Measurements from ENCODE around the gene INCA1. TPM values are rescaled to one million over a fixed set of nuclear protein-coding genes. Genes with fewer than 3 reads are reported as not detected.

Gene INCA1
- total and polyA plus RNA-seq, 2 of the 13 experiments (the other 11 are each of a cell fraction or from before 2014, with no cell fraction given) = 0.93 to 2.6 TPM

- H3K36me3 ChIP-seq (replicated peaks in 1 of 2; ENCODE audit: control insufficient read depth in 1 of 2, insufficient read depth in 2 of 2, low read length in 2 of 2) = peaks cover 18 to 37% of the 10 kb centered on the region in 2 experiments
- DNase-seq (ENCODE audit: low spot score) (no peak), ATAC-seq (no peak), FAIRE-seq (peak; percentile 39)
- no peaks in the 10 kb centered on the region for H3K9me3 ChIP-seq (ENCODE audit: low read length)
- H3K4me3 ChIP-seq (replicated peaks in 1 of 3; ENCODE audit: insufficient read depth in 1 of 3, low read depth in 2 of 3, low read length in 3 of 3) = peak overlapping the region; percentile 90 to 100 (median 100); a peak in 4 of 6 replicates
- BruUV-seq (replicated peaks) = no TSS peak
- H3K4me1 ChIP-seq (ENCODE audit: insufficient read depth, low read length) = peaks cover 44% of the 10 kb centered on the region
- peaks cover 33% of the 10 kb centered on the region for H4K20me1 ChIP-seq (ENCODE audit: insufficient read depth, low read length)
- no peaks in the 10 kb centered on the region; a peak in 1 of 5 replicates for H3K27me3 ChIP-seq (ENCODE audit: control insufficient read depth in 1 of 2, insufficient read depth in 2 of 2, low read length in 2 of 2)
- no peak overlapping the region for H2AFZ ChIP-seq (ENCODE audit: low read length)
- peak overlapping the region; percentile 74 for H3K9ac ChIP-seq (ENCODE audit: insufficient read depth, low read depth, low read length)
- POLR2A ChIA-PET = interaction anchor here (1.2 to 10.0 kb wide), 3 partner anchors 21 to 224 kb away, joined by 3 to 273 read pairs (median 6); partner anchors contain the start of gene SPAG7
- CTCF ChIA-PET (ENCODE audit: low intra/inter-chr PET ratio, low total read pairs) = no interaction called here
- in situ Hi-C loops (cut with HindIII; ENCODE audit: extremely low pct_ligation_motif_present, low pct_unique_long_range_greater_than_20kb) = no loop called here
- 52% methylated on average over 4 of the region's 4 CpGs for WGBS (ENCODE audit: low lambda C conversion rate)
- peak overlapping the region; percentile 96 for H3K4me2 ChIP-seq (ENCODE audit: low read depth, low read length)
- H3K27ac ChIP-seq (ENCODE audit: extremely low read length, insufficient read depth, low read length) = peak overlapping the region; percentile 54
- intact Hi-C loops (cut with micrococcal nuclease; ENCODE audit: unreplicated experiment) = no loop called here
- peaks cover 57% of the 10 kb centered on the region for H3K79me2 ChIP-seq (ENCODE audit: insufficient read depth, low read length)
- no peak for TF ChIP-seq JUNB (CRISPR knock-in tag; IDR thresholded peaks at IDR 0.05; ENCODE audit: borderline replicate concordance)
- TF ChIP-seq, protein P1, sequence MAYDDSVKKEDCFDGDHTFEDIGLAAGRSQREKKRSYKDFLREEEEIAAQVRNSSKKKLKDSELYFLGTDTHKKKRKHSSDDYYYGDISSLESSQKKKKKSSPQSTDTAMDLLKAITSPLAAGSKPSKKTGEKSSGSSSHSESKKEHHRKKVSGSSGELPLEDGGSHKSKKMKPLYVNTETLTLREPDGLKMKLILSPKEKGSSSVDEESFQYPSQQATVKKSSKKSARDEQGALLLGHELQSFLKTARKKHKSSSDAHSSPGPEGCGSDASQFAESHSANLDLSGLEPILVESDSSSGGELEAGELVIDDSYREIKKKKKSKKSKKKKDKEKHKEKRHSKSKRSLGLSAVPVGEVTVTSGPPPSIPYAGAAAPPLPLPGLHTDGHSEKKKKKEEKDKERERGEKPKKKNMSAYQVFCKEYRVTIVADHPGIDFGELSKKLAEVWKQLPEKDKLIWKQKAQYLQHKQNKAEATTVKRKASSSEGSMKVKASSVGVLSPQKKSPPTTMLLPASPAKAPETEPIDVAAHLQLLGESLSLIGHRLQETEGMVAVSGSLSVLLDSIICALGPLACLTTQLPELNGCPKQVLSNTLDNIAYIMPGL (CRISPR knock-in tag; IDR thresholded peaks at IDR 0.05; ENCODE audit: borderline replicate concordance in 1 of 2, low read depth in 1 of 2) = no peak
- no peak for TF ChIP-seq HOXA3 (CRISPR knock-in tag; IDR thresholded peaks at IDR 0.05)
- TF ChIP-seq DNMT3B (CRISPR knock-in tag; conservative IDR thresholded peaks at IDR 0.05) = no peak
- peak; percentile 43; the same call in 1 of the 2 replicates for TF ChIP-seq TFAP4 (IDR thresholded peaks at IDR 0.05; ENCODE audit: borderline replicate concordance, low read depth)
- 0 out of 2 replicates have a peak, but pooled peaks have one; percentile 6 for TF ChIP-seq ZNF792 (CRISPR knock-in tag; IDR thresholded peaks at IDR 0.05)
- TF ChIP-seq SYNCRIP (IDR thresholded peaks at IDR 0.05; ENCODE audit: insufficient read depth, low read depth, low read length) = no peak
- TF ChIP-seq ZXDC (CRISPR knock-in tag; IDR thresholded peaks at IDR 0.05) = no peak
- TF ChIP-seq, protein P2, sequence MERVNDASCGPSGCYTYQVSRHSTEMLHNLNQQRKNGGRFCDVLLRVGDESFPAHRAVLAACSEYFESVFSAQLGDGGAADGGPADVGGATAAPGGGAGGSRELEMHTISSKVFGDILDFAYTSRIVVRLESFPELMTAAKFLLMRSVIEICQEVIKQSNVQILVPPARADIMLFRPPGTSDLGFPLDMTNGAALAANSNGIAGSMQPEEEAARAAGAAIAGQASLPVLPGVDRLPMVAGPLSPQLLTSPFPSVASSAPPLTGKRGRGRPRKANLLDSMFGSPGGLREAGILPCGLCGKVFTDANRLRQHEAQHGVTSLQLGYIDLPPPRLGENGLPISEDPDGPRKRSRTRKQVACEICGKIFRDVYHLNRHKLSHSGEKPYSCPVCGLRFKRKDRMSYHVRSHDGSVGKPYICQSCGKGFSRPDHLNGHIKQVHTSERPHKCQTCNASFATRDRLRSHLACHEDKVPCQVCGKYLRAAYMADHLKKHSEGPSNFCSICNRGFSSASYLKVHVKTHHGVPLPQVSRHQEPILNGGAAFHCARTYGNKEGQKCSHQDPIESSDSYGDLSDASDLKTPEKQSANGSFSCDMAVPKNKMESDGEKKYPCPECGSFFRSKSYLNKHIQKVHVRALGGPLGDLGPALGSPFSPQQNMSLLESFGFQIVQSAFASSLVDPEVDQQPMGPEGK (CRISPR knock-in tag; IDR thresholded peaks at IDR 0.05) = peak; percentile 70
- TF ChIP-seq PRDM10 (CRISPR knock-in tag; IDR thresholded peaks at IDR 0.05; ENCODE audit: low read depth) = no peak
- TF ChIP-seq ZNF614 (CRISPR knock-in tag; IDR thresholded peaks at IDR 0.05; ENCODE audit: borderline replicate concordance) = no peak
- TF ChIP-seq ZNF652 (CRISPR knock-in tag; IDR thresholded peaks at IDR 0.05; ENCODE audit: borderline replicate concordance, low read depth) = no peak
These were observed 51.4 kb downstream of the INCA1 start for GRCh38 chr17:4945944-4946280.

All from HepG2 (cell line).